Activated CD8-positive, alpha-beta memory T cell treated with anti-CD3 and anti-CD28 coated beads, Interleukin-2, amount 10 ng/mL, durations not matched to agents 7 days and 5 days (primary cell): ENCODE measurements around the gene CD300LB. TPM values are rescaled to one million over a fixed set of nuclear protein-coding genes. Genes with fewer than 3 reads are reported as not detected.

ENCODE experiments used
- ATAC-seq: fragments of 150-1000 bp; cut with Tn5 transposase; one replicate; pipeline ENCODE4 v1.10.0; 2021; ENCODE audit warnings: moderate library complexity
- CTCF ChIA-PET: fragments of 350-600 bp; sonication (Branson Sonifier 250); formaldehyde crosslinking; loops from one replicate; lab custom pipeline; 2021; ENCODE audit warnings: antibody characterized with exemption; lab: Charles Lee
- DNase-seq: peaks from one replicate; pipeline ENCODE4 v3.0.0-alpha.2; 2020
- H3K27ac Mint-ChIP-seq: one replicate; pipeline ENCODE4 v1.8.0; 2021; ENCODE audit warnings: mild to moderate bottlenecking, mixed read lengths
- H3K27me3 Mint-ChIP-seq: one replicate; pipeline ENCODE4 v1.8.0; 2021; ENCODE audit warnings: mixed read lengths
- H3K36me3 Mint-ChIP-seq: one replicate; pipeline ENCODE4 v1.8.0; 2021; ENCODE audit warnings: mild to moderate bottlenecking, mixed read lengths
- H3K4me1 Mint-ChIP-seq: one replicate; pipeline ENCODE4 v1.8.0; 2021; ENCODE audit warnings: mixed read lengths
- H3K4me3 Mint-ChIP-seq: one replicate; pipeline ENCODE4 v1.8.0; 2021; ENCODE audit warnings: mild to moderate bottlenecking, moderate library complexity, mixed read lengths
- H3K9me3 Mint-ChIP-seq: one replicate; pipeline ENCODE4 v1.8.0; 2022; ENCODE audit warnings: low read depth, mixed read lengths
- total RNA-seq, 2 experiments: library from RNA; stranded (reverse); gene quantifications; one replicate each; pipeline ENCODE4 v1.2.3, GENCODE V29; 2021

The CD300LB gene
- total RNA-seq, 2 experiments from 2014 or later: not detected

DNA sequence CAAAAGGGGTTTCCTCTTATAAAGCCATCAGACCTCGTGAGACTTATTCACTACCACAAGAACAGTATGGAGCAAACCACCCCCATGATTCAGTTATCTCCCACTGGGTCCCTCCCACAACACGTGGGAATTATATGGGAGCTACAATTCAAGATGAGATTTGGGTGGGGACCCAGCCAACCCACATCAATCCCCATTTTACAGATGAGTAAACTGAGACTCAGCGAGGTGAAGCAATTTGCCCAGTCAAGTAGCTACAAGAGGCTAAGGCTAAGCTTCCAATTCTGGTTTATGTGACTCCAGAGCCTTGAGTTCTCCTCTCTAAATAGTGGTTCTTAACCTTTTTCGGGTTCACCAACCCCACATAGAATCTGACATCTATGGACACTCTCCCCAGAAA is 56.1 kb downstream of the CD300LB start:
- H3K4me3 Mint-ChIP-seq: no peak overlapping the region
- peaks cover 60% of the 10 kb centered on the region for H3K36me3 Mint-ChIP-seq
- ATAC-seq: no peak
- H3K27ac Mint-ChIP-seq: no peak overlapping the region
- H3K27me3 Mint-ChIP-seq: peaks cover 2% of the 10 kb centered on the region
- no peak for DNase-seq
- CTCF ChIA-PET: interaction anchor here (1.3 kb wide), 1 partner anchor 18 kb away, joined by 4 read pairs; no protein-coding TSS in a partner anchor
- peaks cover 58% of the 10 kb centered on the region for H3K4me1 Mint-ChIP-seq
- H3K9me3 Mint-ChIP-seq: peaks cover 9% of the 10 kb centered on the region

DNA sequence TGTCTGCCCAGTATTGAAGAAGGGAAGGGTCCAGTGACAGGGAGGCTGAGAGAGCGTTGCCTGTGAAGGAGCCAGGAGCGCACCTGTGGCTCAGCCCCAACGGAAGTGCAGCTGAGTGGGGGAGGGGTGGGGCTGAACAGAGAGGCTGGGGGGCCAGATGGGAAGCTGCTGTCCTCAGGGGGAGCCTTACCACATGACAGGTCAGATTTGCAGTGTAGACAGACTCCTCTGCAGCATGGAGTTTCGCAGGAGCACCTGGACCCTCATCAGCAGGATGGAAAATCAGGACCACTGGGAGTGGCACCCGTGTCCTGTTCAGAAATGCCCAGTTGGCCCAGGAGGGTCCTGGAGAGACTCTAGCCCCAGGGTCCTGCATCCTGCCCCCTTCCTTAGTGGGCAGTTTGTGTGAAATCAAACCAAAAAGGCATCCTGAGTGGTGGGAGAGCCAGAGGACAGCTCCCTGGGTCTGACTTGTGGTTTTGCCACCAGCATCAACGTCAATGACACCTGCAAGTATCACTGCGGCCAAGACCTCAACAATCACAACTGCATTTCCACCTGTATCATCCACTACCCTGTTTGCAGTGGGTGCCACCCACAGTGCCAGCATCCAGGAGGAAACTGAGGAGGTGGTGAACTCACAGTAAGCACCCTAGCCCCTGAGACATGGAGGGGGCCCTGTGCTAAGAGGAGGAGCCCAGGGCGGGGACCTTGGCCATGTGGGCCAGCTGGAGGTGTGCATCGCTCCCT is 57.1 kb downstream of the CD300LB start:
- Mint-ChIP-seq H3K27ac (peak overlapping the region; percentile 16), H3K4me3 (no peak overlapping the region)
- CTCF ChIA-PET: interaction anchor here (0.6 to 1.3 kb wide), 3 partner anchors 17 to 106 kb away, joined by 3 to 4 read pairs (median 3); no protein-coding TSS in a partner anchor

DNA sequence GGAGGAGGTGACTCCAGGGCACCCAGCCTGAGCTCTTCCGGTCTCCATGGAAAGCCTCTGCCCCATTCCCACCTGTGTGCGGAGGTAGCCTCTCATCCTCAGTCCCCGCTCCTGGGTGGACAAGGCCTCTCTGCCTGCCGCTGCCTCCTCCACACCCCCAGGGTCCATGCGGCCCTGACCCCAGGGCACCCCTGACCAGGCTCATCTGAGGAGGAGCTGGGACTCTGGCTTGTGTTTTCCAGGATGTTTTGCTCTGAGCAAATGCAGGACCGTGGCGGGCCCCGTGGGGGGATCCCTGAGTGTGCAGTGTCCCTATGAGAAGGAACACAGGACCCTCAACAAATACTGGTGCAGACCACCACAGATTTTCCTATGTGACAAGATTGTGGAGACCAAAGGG is 58.0 kb downstream of the CD300LB start:
- DNase-seq (no peak), ATAC-seq (no peak)
- Mint-ChIP-seq H3K27ac (no peak overlapping the region), H3K4me3 (no peak overlapping the region), H3K9me3 (peaks cover 9% of the 10 kb centered on the region), H3K27me3 (peaks cover 4% of the 10 kb centered on the region), H3K4me1 (peaks cover 44% of the 10 kb centered on the region), H3K36me3 (peaks cover 51% of the 10 kb centered on the region)
- CTCF ChIA-PET: interaction anchor here (1.1 to 1.3 kb wide), 2 partner anchors 35 to 105 kb away, joined by 3 read pairs; no protein-coding TSS in a partner anchor

More for the DNA sequence above, 57.1 kb downstream of the CD300LB start:
- ATAC-seq (no peak), DNase-seq (no peak)
- H3K4me1 Mint-ChIP-seq: peaks cover 54% of the 10 kb centered on the region
- peaks cover 9% of the 10 kb centered on the region for H3K9me3 Mint-ChIP-seq
- H3K27me3 Mint-ChIP-seq: peaks cover 4% of the 10 kb centered on the region
- H3K36me3 Mint-ChIP-seq: peaks cover 55% of the 10 kb centered on the region

- Mint-ChIP-seq H3K27ac (no peak overlapping the region), H3K4me3 (no peak overlapping the region), H3K36me3 (peaks cover 49% of the 10 kb centered on the region), H3K9me3 (peaks cover 9% of the 10 kb centered on the region), H3K4me1 (peaks cover 40% of the 10 kb centered on the region), H3K27me3 (peaks cover 4% of the 10 kb centered on the region)
- ATAC-seq (no peak), DNase-seq (no peak)
- CTCF ChIA-PET: interaction anchor here (1.3 to 2.5 kb wide), 3 partner anchors 12 to 35 kb away, joined by 3 to 8 read pairs (median 6); no protein-coding TSS in a partner anchor
Observed at GRCh38 chr17:74472890-74473289, 58.4 kb downstream of the CD300LB start.

DNA sequence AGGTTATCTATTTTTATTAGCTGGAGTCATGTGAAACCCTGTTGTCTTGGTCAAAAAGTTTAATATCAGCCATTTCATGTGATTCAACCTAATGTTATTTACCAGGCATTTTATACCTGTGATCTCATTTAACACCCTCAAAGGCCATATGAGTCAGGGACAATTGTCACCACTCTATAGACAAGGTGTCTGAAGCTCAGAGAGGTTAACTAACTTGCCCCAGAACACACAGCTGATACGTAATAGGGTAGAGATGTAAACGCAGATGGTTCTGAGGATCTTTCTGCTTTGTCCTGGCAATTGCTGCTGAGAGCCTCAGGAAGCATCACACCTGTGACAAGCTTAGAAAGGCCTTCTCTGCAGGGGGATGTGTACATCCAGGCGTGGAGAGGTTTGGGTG is 59.9 kb downstream of the CD300LB start:
- peaks cover 6% of the 10 kb centered on the region for H3K9me3 Mint-ChIP-seq
- H3K4me1 Mint-ChIP-seq: peaks cover 39% of the 10 kb centered on the region
- no peak overlapping the region for H3K27ac Mint-ChIP-seq
- ATAC-seq (no peak), DNase-seq (no peak)
- peaks cover 4% of the 10 kb centered on the region for H3K27me3 Mint-ChIP-seq
- H3K4me3 Mint-ChIP-seq: no peak overlapping the region
- CTCF ChIA-PET: interaction anchor here (1.1 to 2.5 kb wide), 3 partner anchors 13 to 103 kb away, joined by 3 to 8 read pairs (median 5); no protein-coding TSS in a partner anchor
- peaks cover 40% of the 10 kb centered on the region for H3K36me3 Mint-ChIP-seq

Other genes with a start within 250 kb of the CD300LB start
- 1 to 10 TPM in 1 of 2 experiments, under 1 TPM in 1; 0.42 to 1.6 TPM for gene KIF19, start 205.2 kb downstream of the CD300LB start, total RNA-seq
- gene BTBD17, start 169.6 kb downstream of the CD300LB start, total RNA-seq: not detected
- gene GPR142, start 164.0 kb downstream of the CD300LB start, total RNA-seq: not detected
- not detected for gene GPRC5C, start 99.4 kb downstream of the CD300LB start, total RNA-seq
- gene CD300A, start 64.8 kb downstream of the CD300LB start, total RNA-seq: 10 to 100 TPM in 1 of 2 experiments, 1 to 10 TPM in 1; 2.0 to 15.8 TPM
- 1 to 10 TPM in 1 of 2 experiments, under 1 TPM in 1; 0.56 to 1.5 TPM for gene CD300C, start 14.6 kb upstream of the CD300LB start, total RNA-seq
- gene CD300H, start 36.0 kb upstream of the CD300LB start, total RNA-seq: not detected
- gene CD300LD, start 60.8 kb upstream of the CD300LB start, total RNA-seq: not detected
- gene CD300E, start 92.3 kb upstream of the CD300LB start, total RNA-seq: not detected
- gene CD300LF, start 181.4 kb upstream of the CD300LB start, total RNA-seq: not detected
- gene RAB37, start 205.8 kb upstream of the CD300LB start, total RNA-seq: 10 to 100 TPM; 36.7 to 51.7 TPM
- gene NHERF1, start 217.2 kb upstream of the CD300LB start, total RNA-seq: 100 to 1,000 TPM; 284 to 377 TPM
- 10 to 100 TPM; 34.1 to 34.5 TPM for gene NAT9, start 244.9 kb upstream of the CD300LB start, total RNA-seq